Measurements from ENCODE around the gene GPR27.

The GPR27 gene

DNA sequence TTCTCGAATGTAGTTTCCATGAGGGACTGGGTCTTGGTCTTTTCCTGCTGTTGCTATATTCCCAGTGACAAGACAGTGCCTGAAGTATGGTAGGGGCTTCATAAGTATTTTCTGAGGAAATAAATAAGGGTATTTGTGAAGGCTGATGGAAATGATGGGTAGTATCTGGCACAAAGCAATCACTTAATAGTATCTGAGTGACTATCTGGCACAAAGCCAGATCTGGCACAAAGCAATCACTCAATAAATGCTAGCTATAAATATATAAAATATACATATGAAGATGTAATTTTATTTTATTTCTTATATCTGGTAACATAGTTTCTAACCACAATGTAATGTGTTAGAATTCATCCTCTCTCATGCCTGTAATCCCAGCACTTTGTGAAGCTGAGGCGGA is 52.0 kb downstream of the GPR27 start:
- Histone ChIP-seq H2BK5ac (ENCODE audit: low read depth, low read length, poor library complexity) (no peak overlapping the region), H2BK120ac (ENCODE audit: insufficient read depth, low read length, poor library complexity) (no peak overlapping the region), H4K91ac (ENCODE audit: low read depth, low read length) (no peak overlapping the region), H2AFZ (ENCODE audit: insufficient read depth, low read length, poor library complexity) (no peak overlapping the region), H3K18ac (ENCODE audit: low read length) (no peak overlapping the region), H2AK5ac (ENCODE audit: low read length) (no peak overlapping the region), H3K79me2 (ENCODE audit: control insufficient read depth, insufficient read depth, low read length, poor library complexity) (no peaks in the 10 kb centered on the region), H3K27me3 (ENCODE audit: insufficient read depth, low read length) (no peaks in the 10 kb centered on the region), H3K9me3 (ENCODE audit: insufficient read depth, low read depth, low read length) (peaks cover 2% of the 10 kb centered on the region), H3K9ac (ENCODE audit: low read length) (no peak overlapping the region), H3K4me3 (ENCODE audit: low read depth, low read length) (no peak overlapping the region), H3K4ac (ENCODE audit: low read depth, low read length) (no peak overlapping the region), H3K79me1 (ENCODE audit: low read length) (no peaks in the 10 kb centered on the region), H4K12ac (ENCODE audit: low read depth, low read length) (no peak overlapping the region), H3K4me2 (ENCODE audit: low read length) (no peak overlapping the region), H3K36me3 (ENCODE audit: control insufficient read depth in 1 of 2, insufficient read depth in 2 of 2, low read length in 2 of 2) (no peaks in the 10 kb centered on the region), H3K14ac (ENCODE audit: low read length) (no peak overlapping the region), H3K4me1 (ENCODE audit: control insufficient read depth in 1 of 2, insufficient read depth in 2 of 2, low read length in 2 of 2) (no peaks in the 10 kb centered on the region), H4K8ac (ENCODE audit: low read depth, low read length) (no peak overlapping the region), H3K23ac (ENCODE audit: low read length) (no peak overlapping the region), H3K27ac (ENCODE audit: low read depth, low read length) (no peak overlapping the region), H2BK12ac (ENCODE audit: low read length) (no peak overlapping the region)
- no CpG with 5 or more reads among the region's 2 CpGs for WGBS (ENCODE audit: extremely low coverage, insufficient coverage, insufficient read length)
- no peak for DNase-seq
